GM04504 (cell line): ENCODE measurements around the gene CEP170B.
"Not testable (repeated sequence)": the region's sequence is repeated elsewhere in the genome, so short reads cannot be mapped to it uniquely, and the experiment has no call there.

Experiments used
- DNase-seq: peaks from one replicate; pipeline ENCODE4 v3.0.0-alpha.2; 2012; ENCODE audit warnings: low read depth

The CEP170B gene

DNA sequence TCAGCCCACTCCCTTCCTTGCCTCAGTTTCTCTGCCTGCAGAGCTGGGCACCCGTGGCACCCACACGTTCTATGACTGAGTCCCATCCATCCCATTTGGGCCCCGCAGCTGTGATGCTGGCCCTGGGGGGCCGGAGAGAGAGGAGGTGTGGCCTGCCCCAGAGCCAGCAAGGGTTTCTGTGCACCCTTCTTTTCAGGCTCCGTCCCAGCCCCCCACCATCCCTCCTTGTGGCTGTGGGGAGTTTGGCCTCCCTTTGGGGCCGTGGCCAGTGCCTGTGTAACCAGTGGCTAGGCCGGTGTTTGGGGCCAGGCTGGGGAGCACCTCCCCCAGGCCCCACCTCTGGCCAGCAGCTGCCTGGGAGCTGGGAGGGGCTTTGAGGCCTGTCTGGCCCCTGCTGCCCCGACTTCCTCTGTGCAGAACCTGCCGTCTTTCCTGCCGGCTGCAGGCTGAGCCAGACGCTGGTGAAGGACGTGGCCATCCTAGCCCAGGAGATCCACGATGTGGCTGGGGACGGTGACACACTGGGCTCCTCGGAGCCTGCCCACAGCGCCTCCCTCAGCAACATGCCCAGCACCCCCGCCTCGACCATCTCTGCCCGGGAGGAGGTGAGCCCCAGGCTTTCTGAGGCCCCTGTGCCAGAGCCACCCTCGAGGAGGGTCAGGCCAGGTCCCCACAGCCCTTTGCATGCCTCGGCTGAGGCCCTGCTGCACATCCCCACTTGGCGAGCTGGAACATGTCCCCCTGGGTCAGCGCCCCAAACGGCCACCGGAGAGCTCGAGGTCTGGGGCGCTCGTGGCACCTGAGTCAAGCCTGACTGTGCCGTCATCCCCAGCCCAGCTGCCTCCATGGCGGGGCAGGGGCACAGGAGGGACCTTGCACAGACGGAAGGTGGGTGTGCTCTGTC is 27.7 kb downstream of the CEP170B start:
- no peak for DNase-seq

DNA sequence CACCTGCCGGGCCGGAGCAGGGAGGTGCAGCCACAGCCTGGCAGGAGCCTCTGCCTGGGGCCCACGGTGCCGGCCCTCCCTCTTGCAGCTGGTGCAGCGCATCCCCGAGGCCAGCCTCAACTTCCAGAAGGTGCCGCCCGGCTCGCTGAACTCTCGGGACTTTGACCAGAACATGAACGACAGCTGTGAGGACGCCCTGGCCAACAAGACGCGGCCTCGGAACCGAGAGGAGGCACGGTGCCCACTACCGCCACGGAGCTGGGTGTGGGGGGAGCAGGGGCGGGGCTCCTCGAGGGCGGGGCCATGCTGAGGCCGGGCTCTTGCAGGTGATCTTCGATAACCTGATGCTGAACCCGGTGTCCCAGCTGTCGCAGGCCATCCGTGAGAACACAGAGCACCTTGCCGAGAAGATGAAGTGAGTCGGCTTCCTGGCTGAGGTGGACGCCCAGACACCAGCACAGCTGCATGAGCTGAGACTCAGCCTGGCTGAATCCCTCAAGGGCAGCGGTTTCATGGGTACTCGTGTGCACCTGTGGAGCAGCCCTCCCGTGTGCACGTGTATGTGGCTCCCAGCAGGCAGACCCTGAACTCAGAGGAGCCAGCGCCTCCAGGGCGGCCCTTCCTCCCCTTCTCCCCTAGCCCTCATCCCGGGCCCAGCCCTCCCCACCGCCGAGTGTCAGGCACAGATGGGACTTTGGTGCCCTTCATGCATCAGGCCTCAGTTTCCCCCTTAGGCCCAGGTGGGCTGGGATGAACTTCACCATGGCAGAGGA is 28.6 kb downstream of the CEP170B start:
- no peak for DNase-seq

DNA sequence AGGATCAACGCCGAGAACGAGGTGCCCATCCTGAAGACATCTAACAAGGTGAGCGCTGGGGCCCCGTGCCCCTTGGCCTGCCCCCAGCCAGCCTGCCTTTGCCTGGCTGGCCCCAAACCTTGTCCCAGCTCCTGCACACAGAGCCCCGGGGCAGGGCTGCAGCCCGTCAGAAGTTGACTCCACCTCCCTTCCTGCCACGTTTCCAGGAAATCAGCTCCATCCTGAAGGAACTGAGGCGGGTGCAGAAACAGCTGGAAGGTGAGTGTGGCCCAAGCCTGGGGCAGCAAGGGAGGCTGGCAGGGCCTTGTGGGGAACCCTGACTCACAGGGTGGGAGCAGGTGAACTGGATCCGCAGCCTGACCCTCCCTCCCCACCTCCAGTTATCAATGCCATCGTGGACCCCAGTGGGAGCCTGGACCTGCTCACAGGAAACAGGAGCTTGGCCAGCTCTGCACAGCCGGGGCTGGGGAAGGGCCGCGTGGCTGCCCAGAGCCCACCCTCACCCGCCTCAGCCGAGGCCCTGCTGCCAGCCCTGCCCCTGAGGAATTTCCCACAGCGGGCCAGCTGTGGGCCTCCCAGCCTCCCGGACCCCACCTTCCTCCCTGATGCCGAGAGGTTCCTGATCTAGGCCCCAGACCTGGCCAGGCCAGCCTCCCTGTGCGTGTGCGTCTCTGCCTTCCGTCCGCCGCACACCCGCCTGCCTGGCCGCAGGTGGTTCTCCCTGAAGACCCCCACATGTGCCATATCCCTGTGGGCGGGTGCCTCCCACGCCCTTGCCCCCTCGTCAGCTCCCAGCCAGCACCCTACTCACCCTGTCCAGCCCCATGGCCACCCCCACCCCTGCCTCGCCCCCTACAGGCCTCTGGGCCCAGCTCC is 29.5 kb downstream of the CEP170B start:
- no peak for DNase-seq

DNA sequence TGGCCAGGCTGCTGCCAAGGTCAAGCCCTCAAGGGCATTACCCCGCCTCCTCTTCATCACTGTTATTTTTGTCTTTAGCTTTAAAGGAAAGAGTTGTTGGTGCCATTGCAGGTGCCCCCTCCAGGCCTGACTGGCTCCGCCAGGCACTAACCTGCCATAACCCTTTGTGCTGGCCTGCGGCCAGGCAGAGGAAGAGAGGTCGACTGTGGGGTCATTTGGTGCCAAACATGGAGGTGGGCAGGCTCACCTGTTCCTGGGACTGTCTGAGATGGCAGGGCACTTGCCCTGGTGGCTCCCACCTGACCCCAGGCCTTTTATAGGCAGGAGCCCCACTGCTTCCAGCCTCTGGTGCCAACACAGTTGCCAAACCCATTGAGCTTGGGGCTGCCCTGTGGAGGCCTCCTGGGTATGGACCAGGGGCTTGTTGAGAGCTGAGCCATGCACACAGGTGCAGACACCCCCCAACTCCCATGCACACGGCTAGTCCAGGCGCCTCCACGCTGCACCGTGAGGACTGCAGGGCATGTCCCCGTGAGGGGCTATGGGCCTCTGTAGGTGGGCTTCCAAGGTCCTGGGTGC is 30.2 kb downstream of the CEP170B start:
- DNase-seq, result no peak

DNA sequence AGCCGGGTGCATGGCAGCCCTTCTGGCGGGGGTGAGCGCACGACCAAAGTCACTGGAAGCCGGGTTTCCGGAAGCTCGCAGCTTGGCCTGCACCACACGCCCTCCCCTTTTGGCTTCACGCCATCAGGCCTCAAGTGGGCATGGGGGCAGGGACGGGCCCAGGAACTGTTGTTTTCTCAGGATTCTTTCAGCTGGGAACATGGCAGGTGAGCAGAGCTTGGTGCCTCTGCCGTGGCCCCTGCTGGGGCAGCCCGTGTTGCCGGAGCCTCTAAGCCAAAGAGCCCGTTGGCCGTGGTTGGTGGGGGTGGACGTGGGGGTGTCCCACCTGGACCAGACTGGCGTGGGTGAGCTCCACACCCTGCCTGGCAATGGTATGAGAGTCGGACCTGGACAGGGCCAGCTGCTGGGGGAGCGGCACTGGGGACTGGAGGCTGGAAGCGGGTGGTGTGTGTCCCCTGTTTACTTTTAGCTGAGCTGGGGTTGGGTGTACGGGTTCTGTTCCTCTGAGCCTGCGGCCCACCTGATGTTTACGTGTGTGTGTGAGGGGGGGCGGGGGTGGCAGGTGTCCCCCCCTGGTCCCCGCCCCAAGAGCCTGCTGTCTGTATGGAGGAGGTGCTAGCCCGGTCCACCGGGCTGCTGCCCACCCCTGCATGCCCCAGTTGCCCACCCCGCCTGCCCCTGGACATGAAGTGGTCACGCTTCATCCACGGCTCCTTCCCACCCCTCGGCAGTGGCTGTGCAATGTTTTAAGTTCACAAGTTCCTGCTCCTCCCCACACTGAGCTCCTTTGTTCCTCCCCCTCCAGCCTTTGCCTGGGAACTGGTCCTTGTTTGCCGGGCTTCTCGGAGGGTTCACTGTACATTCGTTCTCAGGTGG is 31.0 kb downstream of the CEP170B start:
- no peak for DNase-seq

DNA sequence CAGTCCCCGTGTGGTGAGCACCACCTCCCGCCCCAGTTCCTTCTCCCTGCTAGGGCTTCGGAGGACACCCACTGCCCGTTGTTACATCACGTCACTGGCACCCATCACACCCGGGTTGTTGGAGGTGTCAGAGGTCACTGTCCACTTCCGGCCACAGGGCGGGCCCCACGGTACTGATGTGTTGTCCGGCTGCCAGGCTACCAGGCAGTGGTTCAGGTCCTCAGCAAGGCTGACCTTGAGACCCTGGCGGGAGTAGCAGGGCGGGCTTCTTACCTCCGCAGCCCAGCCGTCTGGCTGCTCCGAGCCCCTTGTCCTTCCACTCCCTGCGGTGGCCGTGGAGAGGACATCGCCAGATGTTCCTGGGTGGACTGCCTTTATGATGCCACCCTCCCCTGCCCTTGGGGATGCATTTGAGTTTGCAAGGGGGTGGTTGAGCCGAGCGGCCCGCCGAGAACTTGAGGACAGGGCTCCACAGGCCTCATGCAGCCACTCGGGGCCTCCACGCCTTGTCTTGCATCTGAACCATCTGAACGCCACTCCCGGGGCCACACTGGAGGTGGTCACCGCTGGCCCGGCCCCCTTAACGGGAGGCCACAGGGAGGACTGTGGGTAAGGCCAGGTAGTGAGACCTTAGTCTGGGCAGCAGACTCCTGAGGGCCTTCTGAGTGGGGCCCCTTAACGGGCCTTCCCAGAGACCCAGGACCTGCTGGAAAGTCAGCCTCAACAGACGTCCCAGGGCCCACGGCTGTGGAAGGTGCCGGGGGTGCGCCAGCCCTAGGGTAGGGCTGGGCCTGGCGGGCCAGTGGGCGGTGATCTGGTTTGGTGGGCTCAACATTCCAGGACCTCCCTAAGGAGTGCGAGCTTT is 32.5 kb downstream of the CEP170B start:
- DNase-seq, result no peak

DNA sequence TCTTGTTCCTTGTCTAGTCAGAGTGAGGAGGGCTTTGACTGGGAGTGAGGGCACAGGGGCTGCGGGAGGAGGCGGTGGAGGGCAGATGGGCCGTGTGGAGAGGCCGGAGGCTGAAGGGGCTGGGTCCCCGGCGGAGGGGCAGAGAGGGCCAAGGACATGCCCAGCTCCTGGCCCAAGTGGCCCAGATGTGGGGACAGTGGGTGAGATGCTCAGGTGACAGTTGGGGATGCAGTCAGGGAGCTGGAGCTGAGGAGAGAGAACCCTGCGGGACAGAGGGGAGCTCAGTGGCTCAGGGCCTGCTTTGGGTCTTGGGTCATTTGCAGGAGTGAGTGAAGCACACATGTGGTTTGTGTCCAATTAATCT is 33.1 kb downstream of the CEP170B start:
- no peak for DNase-seq

DNA sequence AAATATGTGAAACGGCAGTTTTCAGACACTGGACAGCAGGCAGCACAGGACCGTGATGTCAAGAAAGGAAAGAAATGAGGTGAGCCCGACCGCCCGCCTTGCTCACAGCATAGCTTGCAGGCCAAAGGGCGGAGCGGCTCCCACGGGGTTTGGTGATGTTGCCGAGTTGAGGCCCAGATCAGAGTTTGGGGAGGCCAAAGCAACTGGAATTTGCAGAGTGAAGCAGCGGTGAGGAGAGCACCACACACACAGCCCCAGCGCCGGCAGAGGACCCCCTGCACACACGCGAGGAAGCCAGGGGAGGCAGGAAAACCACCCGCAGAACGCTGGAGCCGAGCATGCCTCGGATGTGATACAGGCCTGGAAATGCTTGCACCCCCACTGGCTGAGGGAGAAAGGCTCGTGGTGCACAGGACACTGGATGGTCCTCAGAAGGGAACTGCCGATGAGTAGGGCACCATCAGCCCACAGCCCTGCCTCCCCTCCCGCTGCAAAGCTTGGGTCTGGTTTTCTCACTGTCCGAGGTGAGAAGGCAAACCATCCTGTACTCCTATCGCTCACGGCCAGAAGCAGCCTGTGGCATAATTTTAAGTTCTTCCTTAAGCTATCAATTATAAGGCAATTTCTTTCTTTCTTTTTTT is 33.9 kb downstream of the CEP170B start:
- DNase-seq, result no peak

DNA sequence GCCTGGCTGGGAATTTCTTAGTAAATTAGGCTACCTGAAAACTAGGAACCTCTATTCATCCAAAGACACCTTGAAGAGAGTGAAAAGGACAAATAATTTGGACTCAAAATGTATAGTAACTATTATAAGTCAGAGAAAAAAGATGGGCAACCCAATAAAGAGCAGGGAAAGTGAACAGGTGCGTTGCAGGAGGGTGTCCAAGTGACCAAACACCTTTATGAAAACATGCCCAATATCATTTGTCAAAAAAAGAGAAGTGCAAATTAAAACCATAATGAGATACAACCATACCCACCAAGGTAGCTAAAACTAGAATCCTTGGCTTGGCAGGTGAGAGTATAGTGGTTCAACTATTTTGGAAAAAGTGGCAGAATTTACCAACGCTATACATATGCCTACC is 34.7 kb downstream of the CEP170B start:
- no peak for DNase-seq

DNA sequence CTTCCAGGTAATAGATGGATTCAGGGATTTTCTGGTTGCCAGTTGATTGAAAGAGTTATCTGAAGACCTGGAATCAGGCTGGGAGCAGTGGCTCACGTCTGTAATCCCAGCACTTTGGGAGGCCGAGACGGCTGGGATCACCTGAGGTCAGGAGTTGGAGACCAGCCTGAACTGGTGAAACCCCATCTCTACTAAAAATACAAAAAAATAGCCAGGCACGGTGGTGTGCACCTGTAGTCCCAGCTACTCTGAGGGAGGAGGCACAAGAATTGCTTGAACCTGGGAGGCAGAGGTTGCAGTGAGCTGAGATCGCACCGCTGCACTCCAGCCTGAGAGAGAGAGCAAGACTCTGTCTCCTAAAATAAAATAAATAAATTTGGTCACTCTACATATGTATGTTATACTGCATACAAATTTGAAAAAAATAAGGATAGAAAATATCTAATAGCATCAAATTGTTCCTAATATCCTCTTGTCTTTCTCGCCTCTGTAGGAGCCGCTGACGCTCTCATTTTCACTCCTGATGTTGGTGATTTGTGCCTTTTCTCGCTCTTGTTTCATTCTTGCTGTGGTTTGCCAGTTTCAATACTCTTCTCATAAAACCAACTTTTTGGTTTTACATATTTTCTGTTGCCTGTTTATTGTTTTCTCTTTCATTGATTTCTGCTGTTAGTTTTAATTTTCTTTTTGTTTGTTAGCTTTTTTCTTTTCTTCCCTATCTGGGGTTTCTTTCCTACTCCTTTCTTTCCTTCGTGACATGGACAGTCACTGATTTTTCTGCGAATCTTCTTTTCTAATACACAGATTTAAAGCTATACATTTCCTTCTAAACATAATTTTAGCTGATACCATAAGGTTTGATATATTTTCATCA is 35.8 kb downstream of the CEP170B start:
- no peak for DNase-seq

DNA sequence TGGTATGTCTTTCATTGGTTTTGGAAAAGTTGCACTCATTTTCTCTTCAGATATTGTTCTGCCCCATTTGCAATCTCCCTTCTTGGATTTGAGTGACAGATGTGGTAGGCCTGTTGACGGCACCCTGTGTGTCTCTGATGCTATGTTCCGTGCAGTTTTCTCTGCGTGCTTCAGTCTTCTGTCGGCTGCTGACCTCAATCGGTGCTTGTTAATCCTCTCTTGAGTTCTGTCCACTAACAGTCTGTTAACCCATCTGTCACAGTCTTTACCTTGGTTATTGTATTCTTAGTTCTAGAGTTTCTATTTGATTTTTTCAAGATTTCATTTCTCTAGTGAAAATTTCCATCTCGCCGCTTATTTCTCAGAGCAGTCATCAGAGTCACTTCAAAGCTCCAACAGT is 38.9 kb downstream of the CEP170B start:
- DNase-seq, result no peak

DNA sequence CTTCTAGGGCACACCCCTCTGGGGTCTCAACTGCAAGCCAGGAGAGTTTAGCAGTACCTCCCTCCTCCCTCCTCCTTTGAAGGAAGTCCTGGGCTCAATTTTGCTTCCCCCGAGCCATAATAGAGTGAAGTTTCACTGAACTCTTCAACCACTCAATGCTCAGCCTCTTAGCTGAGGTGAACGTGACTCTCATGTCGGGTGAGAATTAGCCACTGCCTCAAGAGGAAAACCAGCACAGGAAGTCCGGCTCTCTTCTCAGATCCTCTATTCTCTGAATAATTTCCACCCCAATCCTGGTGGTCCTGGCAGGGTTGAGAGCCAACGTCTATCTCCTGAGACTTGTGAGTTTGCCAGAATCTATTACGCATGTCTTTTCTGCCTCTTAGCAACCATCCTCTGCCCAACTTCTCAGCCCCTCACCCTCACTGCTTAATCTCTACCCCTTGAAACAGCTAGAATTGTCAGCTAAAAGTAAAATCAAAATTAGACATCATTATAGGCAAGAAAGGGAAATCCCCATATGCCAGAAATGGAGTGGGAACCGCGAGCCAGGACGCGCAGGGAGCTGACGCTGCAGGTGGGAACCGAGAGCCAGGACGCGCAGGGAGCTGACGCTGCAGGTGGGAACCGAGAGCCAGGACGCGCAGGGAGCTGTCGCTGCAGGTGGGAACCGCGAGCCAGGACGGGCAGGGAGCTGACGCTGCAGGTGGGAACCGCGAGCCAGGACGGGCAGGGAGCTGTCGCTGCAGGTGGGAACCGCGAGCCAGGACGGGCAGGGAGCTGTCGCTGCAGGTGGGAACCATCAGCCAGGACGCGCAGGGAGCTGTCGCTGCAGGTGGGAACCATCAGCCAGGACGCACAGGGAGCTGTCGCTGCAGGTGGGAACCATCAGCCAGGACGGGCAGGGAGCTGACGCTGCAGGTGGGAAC is 39.8 kb downstream of the CEP170B start:
- not testable (repeated sequence) for DNase-seq

DNA sequence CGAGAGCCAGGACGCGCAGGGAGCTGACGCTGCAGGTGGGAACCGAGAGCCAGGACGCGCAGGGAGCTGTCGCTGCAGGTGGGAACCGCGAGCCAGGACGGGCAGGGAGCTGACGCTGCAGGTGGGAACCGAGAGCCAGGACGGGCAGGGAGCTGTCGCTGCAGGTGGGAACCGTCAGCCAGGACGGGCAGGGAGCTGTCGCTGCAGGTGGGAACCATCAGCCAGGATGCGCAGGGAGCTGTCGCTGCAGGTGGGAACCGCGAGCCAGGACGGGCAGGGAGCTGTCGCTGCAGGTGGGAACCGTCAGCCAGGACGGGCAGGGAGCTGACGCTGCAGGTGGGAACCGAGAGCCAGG is 40.5 kb downstream of the CEP170B start:
- not testable (repeated sequence) for DNase-seq

DNA sequence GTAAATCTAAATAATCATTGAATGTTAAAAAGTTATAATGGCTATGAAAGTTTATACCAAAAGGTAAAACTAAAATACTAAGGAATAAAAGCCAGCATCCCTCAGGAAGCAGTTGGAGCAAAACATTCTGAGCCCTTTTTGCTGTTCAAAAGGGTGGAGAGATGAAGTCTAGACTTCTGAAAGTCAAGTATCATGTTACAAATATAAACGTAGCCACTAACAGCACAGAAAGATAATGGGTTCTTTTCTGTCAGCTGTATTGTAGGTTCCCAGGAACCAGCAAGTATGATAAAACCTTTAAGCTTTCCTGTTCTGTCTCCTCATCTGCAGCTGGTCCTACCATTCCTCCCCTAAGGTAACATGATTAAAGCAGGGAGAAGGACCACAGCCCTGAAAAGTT is 43.2 kb downstream of the CEP170B start:
- no peak for DNase-seq

DNA sequence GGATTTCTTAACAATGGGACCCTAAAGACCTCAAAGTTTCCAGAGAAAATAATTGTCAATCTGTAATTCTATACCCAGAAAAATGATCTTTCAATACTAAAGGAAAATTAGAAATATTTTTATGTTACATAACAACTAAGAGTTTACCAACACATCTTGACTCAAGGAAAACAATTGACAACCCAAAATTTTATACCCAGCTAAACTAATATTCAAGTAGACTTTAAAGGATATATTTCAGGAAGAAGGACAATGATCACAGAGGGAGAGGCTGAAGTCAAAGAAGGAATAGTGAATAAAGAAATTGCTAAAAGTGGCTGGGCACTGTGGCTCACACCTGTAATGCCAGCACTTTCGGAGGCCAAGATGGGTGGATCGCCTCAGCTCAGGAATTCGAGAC is 47.0 kb downstream of the CEP170B start:
- DNase-seq, result no peak

DNA sequence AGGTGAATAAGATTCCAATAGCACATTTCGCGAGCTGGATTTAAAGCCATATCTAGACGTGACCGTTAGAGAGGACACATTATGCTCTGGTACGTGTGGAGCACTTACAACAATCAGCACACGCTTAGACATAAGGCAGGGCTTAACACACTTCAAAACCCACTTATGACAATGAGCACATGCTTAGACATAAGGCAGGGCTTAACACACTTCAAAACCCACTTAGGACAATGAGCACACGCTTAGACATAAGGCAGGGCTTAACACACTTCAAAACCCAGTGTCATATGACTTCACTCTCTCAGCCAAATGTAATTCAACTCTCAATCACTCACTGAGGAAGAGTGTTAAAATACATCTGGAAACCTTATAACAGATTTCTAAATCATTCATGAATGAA is 48.4 kb downstream of the CEP170B start:
- no peak for DNase-seq

DNA sequence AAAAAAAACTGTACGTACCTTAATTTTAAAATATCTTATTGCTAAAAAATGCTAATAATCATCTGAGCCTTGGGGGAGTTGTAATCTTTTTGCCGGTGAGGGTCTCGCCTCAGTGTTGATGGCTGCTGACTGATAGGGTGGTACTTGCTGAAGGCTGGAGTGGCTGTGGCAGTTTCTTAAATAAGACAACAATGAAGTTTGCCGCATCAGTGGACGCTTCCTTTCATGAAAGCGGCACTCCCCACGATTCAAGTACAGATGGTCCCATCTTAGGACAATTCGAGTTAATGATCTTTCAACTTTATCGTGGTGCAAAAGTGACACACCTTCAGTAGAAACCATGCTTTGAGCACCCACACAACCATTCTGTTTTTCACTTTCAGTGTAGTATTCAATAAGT is 52.0 kb downstream of the CEP170B start:
- no peak for DNase-seq

DNA sequence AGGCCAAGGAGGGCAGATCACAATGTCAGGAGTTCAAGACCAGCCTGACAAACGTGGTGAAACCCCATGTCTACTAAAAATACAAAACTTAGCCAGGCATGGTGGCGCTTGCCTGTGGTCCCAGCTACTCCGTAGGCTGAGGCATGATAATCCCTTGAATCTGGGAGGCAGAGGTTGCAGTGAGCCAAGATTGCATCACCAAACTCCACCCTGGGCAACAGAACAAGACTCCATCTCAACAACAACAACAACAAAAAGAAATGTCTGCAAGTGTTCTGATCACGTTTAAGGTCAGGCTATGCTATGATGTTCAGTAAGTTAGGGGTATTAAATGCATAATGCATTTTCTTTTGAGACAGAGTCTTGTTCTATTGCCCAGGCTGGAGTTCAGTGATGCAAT is 52.9 kb downstream of the CEP170B start:
- DNase-seq, result no peak
